Measurements from ENCODE around the gene PRELID1. TPM values are rescaled to one million over a fixed set of nuclear protein-coding genes. Genes with fewer than 3 reads are reported as not detected.

Gene PRELID1
- total RNA-seq, 2 donors from 2014 or later: 42.2 to 54.0 TPM

- ATAC-seq (ENCODE audit: insufficient number of reproducible peaks, low FRiP score, low read depth): no peak
- Histone ChIP-seq H3K4me1 (ENCODE audit: control insufficient read depth in 1 of 2, low read depth in 2 of 2) (no peaks in the 10 kb centered on the region), H3K27me3 (replicated peaks; ENCODE audit: insufficient read depth) (no peaks in the 10 kb centered on the region), H3K36me3 (peaks cover 48% of the 10 kb centered on the region), H3K9me3 (no peaks in the 10 kb centered on the region), H3K4me3 (no peak overlapping the region), H3K27ac (no peak overlapping the region)
- DNase-seq (ENCODE audit: low spot score): no peak
- no peak for TF ChIP-seq CTCF (IDR thresholded peaks at IDR 0.05)
Measured at GRCh38 chr5:177271113-177271512, 32.5 kb upstream of the PRELID1 start.

DNA sequence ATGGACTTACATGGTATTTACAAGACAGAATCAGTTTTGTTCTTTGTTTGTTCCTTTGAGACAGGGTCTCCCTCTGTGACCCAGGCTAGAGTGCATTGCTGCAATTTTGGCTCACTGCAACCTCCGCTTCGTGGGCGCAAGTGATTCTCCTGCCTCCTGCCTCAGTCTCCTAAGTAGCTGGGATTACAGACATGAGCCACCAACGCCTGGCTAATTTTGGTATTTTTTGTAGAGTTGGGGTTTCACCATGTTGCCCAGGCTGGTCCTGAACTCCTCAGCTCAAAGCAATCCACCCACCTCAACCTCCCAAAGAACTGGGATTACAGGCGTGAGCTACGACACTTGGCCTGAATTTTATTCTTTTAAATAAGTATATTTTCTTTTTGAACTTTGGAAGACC lies 27.7 kb upstream of the PRELID1 start:
- H3K9me3 ChIP-seq: no peaks in the 10 kb centered on the region
- TF ChIP-seq CTCF (IDR thresholded peaks at IDR 0.05): no peak
- ATAC-seq (ENCODE audit: insufficient number of reproducible peaks, low FRiP score, low read depth): no peak
- DNase-seq (ENCODE audit: low spot score): no peak
- no peak overlapping the region for H3K4me3 ChIP-seq
- H3K27me3 ChIP-seq (replicated peaks; ENCODE audit: insufficient read depth): no peaks in the 10 kb centered on the region
- H3K36me3 ChIP-seq: peaks cover 53% of the 10 kb centered on the region
- no peaks in the 10 kb centered on the region for H3K4me1 ChIP-seq (ENCODE audit: control insufficient read depth in 1 of 2, low read depth in 2 of 2)
- H3K27ac ChIP-seq: no peak overlapping the region

GRCh38 chr5:177276886-177277285 lies 26.7 kb upstream of the PRELID1 start:
- peaks cover 55% of the 10 kb centered on the region for H3K36me3 ChIP-seq
- no peak for ATAC-seq (ENCODE audit: insufficient number of reproducible peaks, low FRiP score, low read depth)
- no peaks in the 10 kb centered on the region for H3K9me3 ChIP-seq
- DNase-seq (ENCODE audit: low spot score): no peak
- TF ChIP-seq CTCF (IDR thresholded peaks at IDR 0.05): no peak
- no peaks in the 10 kb centered on the region for H3K4me1 ChIP-seq (ENCODE audit: control insufficient read depth in 1 of 2, low read depth in 2 of 2)
- no peaks in the 10 kb centered on the region for H3K27me3 ChIP-seq (replicated peaks; ENCODE audit: insufficient read depth)
- H3K27ac ChIP-seq: no peak overlapping the region
- no peak overlapping the region for H3K4me3 ChIP-seq

GRCh38 chr5:177288191-177288590 lies 15.4 kb upstream of the PRELID1 start:
- Histone ChIP-seq H3K27ac (no peak overlapping the region), H3K4me1 (ENCODE audit: control insufficient read depth in 1 of 2, low read depth in 2 of 2) (no peaks in the 10 kb centered on the region), H3K9me3 (no peaks in the 10 kb centered on the region), H3K27me3 (replicated peaks; ENCODE audit: insufficient read depth) (no peaks in the 10 kb centered on the region), H3K36me3 (peaks cover 57% of the 10 kb centered on the region), H3K4me3 (no peak overlapping the region)
- no peak for TF ChIP-seq CTCF (IDR thresholded peaks at IDR 0.05)
- DNase-seq (ENCODE audit: low spot score) (no peak), ATAC-seq (ENCODE audit: insufficient number of reproducible peaks, low FRiP score, low read depth) (no peak)

DNA sequence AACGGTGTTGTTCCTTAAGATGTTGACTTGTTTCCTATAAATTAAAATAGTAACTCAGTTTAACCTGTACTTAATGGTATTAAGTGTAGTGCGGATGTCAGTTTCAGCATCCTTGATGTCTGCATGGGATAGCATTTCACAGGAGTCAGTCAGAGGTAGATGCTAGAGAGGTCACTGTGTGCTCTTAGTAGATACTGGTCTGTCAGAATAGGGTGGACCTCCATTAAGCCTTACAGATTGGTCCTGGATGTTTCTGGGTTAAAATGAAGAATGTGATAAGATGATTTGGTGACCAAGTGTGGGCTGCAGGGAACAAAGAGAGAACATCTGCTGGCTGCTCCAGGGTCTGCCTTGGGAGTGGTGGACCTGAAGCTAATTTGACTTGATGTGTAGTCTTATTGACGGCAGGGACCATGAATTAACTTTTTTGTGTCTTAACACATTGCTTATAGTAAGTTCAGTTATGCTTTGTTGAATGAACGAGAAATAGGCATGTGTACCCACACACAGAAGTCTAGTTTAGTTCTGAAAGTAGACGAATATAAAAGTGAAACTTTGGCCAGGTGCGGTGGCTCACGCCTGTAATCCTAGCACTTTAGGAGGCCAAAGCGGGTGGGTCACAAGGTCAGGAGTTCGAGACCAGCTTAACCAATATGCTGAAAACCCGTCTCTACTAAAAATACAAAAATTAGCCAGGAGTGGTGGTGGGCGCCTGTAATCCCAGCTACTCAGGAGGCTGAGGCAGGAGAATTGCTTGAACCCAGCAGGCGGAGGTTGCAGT lies 12.6 kb upstream of the PRELID1 start:
- Histone ChIP-seq H3K9me3 (no peaks in the 10 kb centered on the region), H3K27ac (no peak overlapping the region), H3K4me3 (no peak overlapping the region), H3K27me3 (replicated peaks; ENCODE audit: insufficient read depth) (no peaks in the 10 kb centered on the region), H3K4me1 (ENCODE audit: control insufficient read depth in 1 of 2, low read depth in 2 of 2) (no peaks in the 10 kb centered on the region), H3K36me3 (peaks cover 59% of the 10 kb centered on the region)
- TF ChIP-seq CTCF (IDR thresholded peaks at IDR 0.05): no peak
- ATAC-seq (ENCODE audit: insufficient number of reproducible peaks, low FRiP score, low read depth): no peak
- DNase-seq (ENCODE audit: low spot score): no peak

All from thoracic aorta (tissue), 2 donors.